ENCODE data around the gene NKD1. TPM values are rescaled to one million over a fixed set of nuclear protein-coding genes. Genes with fewer than 3 reads are reported as not detected.
"Not testable (repeated sequence)": the region's sequence is repeated elsewhere in the genome, so short reads cannot be mapped to it uniquely, and the experiment has no call there.

Gene NKD1
- total RNA-seq, 1 donor = under 0.01 TPM

DNA sequence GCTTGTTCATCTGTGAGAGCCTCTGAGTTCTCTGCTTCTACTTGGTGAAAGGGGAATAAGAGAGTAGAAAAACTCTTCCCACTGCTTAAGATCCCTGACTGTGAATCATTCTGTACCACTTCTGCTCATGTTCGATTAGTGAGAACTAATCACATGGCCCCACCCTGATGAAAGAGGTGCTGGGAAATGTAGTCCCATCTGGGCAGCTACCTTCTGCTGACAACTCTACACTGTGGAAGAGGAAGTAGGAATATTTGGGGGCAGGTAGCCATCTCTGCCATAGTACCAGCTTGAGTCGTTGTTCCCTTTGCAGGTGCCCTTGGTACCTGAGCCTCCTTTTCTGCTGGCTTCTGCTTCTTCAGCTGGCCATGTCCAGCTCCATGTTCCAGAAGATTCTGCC is 29.9 kb downstream of the NKD1 start:
- DNase-seq (ENCODE audit: insufficient read length, low spot score, missing footprints) = no peak
- Histone ChIP-seq H4K20me1 (ENCODE audit: insufficient read depth, low read length) (no peaks in the 10 kb centered on the region), H3K79me2 (ENCODE audit: insufficient read depth, low read length) (no peaks in the 10 kb centered on the region), H3K4me3 (ENCODE audit: insufficient read depth, low read length) (no peak overlapping the region), H3K4me2 (ENCODE audit: insufficient read depth, low read length) (no peak overlapping the region), H3K9me3 (ENCODE audit: low read depth, low read length) (no peaks in the 10 kb centered on the region), H3K27ac (ENCODE audit: low read depth, low read length) (no peak overlapping the region), H3K27me3 (ENCODE audit: insufficient read depth, low read length) (no peaks in the 10 kb centered on the region), H2AFZ (ENCODE audit: low read length) (no peak overlapping the region), H3K4me1 (ENCODE audit: insufficient read depth, low read length) (no peaks in the 10 kb centered on the region), H3K36me3 (ENCODE audit: insufficient read depth, low read length) (no peaks in the 10 kb centered on the region)
- TF ChIP-seq, protein P1, sequence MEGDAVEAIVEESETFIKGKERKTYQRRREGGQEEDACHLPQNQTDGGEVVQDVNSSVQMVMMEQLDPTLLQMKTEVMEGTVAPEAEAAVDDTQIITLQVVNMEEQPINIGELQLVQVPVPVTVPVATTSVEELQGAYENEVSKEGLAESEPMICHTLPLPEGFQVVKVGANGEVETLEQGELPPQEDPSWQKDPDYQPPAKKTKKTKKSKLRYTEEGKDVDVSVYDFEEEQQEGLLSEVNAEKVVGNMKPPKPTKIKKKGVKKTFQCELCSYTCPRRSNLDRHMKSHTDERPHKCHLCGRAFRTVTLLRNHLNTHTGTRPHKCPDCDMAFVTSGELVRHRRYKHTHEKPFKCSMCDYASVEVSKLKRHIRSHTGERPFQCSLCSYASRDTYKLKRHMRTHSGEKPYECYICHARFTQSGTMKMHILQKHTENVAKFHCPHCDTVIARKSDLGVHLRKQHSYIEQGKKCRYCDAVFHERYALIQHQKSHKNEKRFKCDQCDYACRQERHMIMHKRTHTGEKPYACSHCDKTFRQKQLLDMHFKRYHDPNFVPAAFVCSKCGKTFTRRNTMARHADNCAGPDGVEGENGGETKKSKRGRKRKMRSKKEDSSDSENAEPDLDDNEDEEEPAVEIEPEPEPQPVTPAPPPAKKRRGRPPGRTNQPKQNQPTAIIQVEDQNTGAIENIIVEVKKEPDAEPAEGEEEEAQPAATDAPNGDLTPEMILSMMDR (IDR thresholded peaks at IDR 0.05; ENCODE audit: extremely low read depth, low read depth, low read length) = no peak

GRCh38 chr16:50579373-50579772 is 31.2 kb downstream of the NKD1 start:
- not testable (repeated sequence) for H4K20me1 ChIP-seq (ENCODE audit: insufficient read depth, low read length); H3K27ac ChIP-seq (ENCODE audit: low read depth, low read length); H3K4me3 ChIP-seq (ENCODE audit: insufficient read depth, low read length); H3K36me3 ChIP-seq (ENCODE audit: insufficient read depth, low read length); DNase-seq (ENCODE audit: insufficient read length, low spot score, missing footprints); H3K9me3 ChIP-seq (ENCODE audit: low read depth, low read length); H3K27me3 ChIP-seq (ENCODE audit: insufficient read depth, low read length); H3K79me2 ChIP-seq (ENCODE audit: insufficient read depth, low read length); H3K4me2 ChIP-seq (ENCODE audit: insufficient read depth, low read length); H3K4me1 ChIP-seq (ENCODE audit: insufficient read depth, low read length); H2AFZ ChIP-seq (ENCODE audit: low read length)

GRCh38 chr16:50580180-50580798 is 32.1 kb downstream of the NKD1 start:
- Histone ChIP-seq H4K20me1 (ENCODE audit: insufficient read depth, low read length) (no peaks in the 10 kb centered on the region), H3K27me3 (ENCODE audit: insufficient read depth, low read length) (no peaks in the 10 kb centered on the region), H3K4me3 (ENCODE audit: insufficient read depth, low read length) (no peak overlapping the region), H3K4me2 (ENCODE audit: insufficient read depth, low read length) (no peak overlapping the region), H3K27ac (ENCODE audit: low read depth, low read length) (no peak overlapping the region), H3K36me3 (ENCODE audit: insufficient read depth, low read length) (no peaks in the 10 kb centered on the region), H3K4me1 (ENCODE audit: insufficient read depth, low read length) (no peaks in the 10 kb centered on the region), H2AFZ (ENCODE audit: low read length) (no peak overlapping the region), H3K9me3 (ENCODE audit: low read depth, low read length) (no peaks in the 10 kb centered on the region), H3K79me2 (ENCODE audit: insufficient read depth, low read length) (no peaks in the 10 kb centered on the region)
- TF ChIP-seq, protein P1 (IDR thresholded peaks at IDR 0.05; ENCODE audit: extremely low read depth, low read depth, low read length) = no peak
- no peak for DNase-seq (ENCODE audit: insufficient read length, low spot score, missing footprints)

DNA sequence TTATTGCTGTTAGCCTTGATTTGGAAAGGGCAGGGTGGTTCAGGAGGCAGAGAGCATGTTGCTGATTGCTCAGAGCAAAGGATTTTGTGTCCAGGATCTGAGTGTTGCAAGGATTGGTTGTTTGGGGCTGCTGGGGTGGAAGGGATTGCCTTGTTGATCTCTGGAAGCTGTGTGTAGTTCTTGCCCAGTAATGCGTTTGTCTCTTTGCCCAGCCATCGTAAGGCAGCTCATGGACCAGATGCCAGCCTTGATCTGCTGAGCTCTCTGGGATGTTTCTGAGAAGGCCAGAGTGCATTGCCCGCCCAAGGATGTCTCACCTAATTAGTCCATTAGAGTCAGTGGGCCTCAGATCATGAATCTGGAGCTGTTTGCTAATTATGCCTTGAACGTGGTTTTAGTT is 33.6 kb downstream of the NKD1 start:
- peak; percentile 25 for DNase-seq (ENCODE audit: insufficient read length, low spot score, missing footprints)
- TF ChIP-seq, protein P1 (IDR thresholded peaks at IDR 0.05; ENCODE audit: extremely low read depth, low read depth, low read length) = no peak

More for the DNA sequence above, 33.6 kb downstream of the NKD1 start:
- no peak overlapping the region for H3K4me2 ChIP-seq (ENCODE audit: insufficient read depth, low read length)
- H3K9me3 ChIP-seq (ENCODE audit: low read depth, low read length) = no peaks in the 10 kb centered on the region
- H3K27ac ChIP-seq (ENCODE audit: low read depth, low read length) = no peak overlapping the region
- no peaks in the 10 kb centered on the region for H3K4me1 ChIP-seq (ENCODE audit: insufficient read depth, low read length)
- no peak overlapping the region for H2AFZ ChIP-seq (ENCODE audit: low read length)
- no peaks in the 10 kb centered on the region for H4K20me1 ChIP-seq (ENCODE audit: insufficient read depth, low read length)
- no peaks in the 10 kb centered on the region for H3K27me3 ChIP-seq (ENCODE audit: insufficient read depth, low read length)
- no peaks in the 10 kb centered on the region for H3K36me3 ChIP-seq (ENCODE audit: insufficient read depth, low read length)
- no peaks in the 10 kb centered on the region for H3K79me2 ChIP-seq (ENCODE audit: insufficient read depth, low read length)
- no peak overlapping the region for H3K4me3 ChIP-seq (ENCODE audit: insufficient read depth, low read length)
